GM21717 (cell line): ENCODE measurements around the gene HDGFL2.

Experiments
- ATAC-seq: cut with Tn5 transposase; IDR thresholded peaks from one replicate; pipeline ENCODE4 v1.9.1; 2021; ENCODE audit warnings: mild to moderate bottlenecking, moderate library complexity; ENCODE audit not compliant: unreplicated experiment

HDGFL2 gene

DNA sequence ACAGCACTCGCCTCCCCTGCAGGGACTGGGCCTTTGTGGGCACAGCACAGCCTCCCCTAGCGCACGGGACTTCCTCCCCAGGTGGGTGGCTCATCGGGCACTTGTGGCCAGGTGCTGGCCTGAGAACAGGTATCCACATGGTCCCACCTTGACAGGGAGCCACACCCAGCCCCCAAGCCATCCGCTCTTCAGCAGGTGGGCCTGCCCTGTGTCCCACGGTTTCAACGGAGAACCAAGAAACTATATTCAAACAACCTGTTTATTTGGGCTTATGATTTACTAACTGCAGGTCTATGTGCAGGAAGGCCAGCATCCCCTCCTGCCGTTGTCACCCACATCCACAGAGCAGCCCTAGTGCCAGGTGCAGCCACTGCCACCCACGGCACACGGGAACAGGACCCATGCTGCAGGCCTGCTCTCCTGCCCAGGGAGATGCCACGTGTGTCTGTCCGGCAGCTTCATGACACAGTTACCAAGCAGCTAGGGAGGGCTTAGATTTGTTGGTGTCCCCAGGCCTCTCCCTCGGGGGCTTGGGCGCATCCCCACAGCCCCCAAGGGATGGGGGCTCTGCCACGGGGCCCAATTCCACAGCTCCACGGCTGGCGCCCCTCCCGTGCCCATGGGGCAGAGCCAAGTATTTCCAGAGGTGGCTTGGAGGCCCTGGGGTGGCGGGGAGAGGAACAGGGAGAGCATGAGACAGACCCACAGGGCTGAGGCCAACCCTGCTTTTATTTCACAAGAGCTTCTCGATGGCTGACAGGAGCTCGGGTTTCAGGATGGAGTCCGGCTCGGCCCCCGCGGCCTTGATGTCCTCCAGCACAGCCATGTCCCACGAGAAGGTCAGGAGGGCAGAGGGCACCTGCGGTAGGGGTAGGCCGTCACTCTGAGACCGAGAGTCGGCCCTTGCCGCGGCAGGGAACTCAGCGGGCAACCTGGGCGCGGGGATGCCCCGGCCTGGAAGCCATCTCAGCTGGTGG is 27.0 kb upstream of the HDGFL2 start:
- ATAC-seq, result no peak

DNA sequence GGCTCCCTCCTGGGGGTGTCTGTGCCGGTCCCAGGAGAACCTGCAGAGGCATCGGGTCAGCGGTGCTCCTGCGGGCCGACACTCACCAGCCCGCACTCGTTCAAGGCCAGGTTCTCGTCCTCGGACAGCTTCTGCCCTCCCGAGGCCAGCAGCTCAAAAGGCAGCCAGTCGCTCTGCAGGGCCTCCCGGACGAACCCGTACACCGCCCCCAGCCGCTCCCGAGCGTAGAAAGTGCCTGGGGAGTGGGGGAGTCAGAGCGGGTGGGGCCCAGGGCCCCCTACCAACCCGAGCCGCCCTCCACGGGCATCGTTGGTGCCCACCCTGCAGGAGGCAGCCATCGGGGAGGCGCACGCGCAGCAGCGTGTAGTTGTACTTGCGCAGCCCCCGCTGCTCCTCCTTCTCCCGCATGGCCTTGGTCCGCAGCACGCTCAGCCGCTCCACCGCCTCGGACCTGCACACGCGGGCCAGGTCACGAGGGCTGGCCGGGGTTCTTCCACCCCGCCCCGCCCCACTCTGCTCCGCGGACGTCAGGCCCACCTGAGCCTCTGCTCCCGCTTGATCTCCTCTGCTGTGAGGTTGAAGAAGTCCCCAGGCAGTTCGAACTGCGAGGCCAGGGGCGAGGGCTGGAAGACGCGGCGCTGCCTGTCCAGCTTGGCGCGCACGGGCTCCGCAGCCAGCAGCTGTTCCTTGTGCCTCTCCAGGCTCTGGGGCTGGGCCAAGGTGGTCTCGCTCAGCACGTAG is 26.0 kb upstream of the HDGFL2 start:
- ATAC-seq, result no peak

DNA sequence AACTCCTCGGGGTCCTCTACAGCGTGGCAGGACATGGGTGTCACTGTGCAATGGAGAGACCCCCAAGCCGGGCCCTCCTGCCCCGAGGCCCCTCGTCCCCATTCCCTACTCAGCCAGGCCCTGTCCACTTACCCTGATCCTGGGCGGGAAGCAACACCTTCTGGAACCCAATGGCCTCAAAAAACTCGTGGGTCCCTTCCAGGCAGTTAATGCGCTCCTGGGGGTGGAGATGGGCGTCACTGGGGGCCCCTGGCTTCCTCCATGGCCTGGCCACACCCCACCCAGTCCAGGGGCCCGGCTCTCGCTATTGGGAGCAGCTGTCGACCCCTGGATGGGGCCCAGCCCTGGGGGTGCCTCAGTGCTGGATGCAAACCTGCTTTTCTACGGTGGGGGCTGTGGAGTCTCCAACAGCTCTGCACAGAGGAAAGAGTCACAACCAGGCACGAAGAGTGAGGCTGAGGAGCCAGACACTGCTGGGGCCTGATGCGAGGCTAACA is 25.3 kb upstream of the HDGFL2 start:
- no peak for ATAC-seq

DNA sequence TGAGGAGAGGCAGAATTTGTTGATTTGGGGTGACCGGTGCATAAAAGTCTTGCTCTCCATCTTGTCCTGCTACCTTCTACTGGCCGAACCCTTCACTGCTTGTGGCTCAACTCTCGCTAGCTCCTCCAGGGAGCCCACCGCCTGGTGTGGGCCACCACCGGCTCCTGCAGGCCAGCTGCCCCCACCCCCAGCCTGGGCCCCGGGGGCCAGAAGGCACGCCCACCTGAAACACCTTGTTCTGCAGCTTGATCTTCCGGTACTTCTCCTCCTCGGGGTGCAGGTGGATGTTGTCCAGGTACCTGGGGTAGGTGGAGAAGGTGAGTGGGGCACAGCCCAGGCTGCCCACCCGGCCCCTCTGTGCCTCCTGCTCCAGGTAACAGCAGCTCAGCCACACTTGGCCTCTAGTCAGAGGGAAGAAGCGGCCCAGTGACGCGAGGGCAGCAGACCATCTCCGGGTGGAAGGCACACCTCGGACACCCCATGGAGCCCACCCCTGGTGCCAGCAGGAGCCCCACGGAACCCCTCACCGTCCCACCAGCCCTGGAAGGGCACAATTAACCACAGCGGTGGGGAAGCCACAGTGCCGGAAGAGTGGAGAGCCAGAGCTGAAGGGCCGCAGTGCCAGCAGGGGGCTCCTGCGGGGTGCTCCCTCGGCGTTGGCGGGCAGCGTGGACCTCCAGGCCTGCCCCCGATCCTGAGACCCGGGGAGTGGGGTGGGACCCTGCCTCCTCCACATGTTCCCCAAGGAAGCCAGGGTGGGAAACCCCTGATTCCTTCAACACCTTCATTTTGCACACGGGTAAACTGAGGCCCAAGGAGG is 24.6 kb upstream of the HDGFL2 start:
- ATAC-seq, result no peak

DNA sequence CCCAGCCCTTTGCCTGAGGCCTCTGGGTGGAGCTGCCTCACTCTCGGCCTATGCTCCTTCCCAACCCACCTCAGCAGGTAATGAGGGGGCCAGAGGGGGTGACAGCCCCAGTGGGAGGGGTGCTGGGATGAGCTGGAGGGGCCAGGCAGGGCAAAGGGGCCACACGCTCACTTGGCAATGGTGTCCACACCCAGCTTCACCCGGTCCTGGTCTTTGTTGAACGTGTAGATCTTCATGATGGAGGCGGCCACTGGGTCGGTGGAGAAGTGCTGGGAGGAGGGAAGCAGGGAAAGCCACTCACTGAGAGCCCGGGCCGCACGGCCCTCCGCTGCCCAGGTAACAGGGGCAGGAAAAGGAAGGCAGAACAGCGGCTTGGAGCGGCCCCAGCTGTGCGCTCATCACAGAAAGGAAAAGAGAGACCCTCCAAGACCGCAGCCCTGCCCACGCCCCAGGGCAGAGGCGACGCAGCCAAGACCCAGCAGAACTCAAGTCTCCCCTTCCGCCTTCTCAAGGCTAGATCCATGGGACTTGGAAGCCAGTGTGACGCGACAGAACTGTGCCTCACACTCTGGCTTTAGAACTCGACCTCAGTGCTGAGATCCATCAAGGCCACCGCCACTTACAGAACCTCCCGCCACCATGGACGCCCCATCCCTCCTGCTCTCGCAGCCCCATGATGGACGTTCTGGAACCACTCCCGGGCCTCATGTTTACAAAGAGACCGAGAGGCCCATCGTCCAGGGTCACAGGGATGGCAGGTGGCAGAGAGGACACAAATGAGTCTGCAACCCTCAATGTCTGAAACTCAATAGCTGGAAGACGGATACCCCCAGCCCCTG is 23.7 kb upstream of the HDGFL2 start:
- no peak for ATAC-seq

DNA sequence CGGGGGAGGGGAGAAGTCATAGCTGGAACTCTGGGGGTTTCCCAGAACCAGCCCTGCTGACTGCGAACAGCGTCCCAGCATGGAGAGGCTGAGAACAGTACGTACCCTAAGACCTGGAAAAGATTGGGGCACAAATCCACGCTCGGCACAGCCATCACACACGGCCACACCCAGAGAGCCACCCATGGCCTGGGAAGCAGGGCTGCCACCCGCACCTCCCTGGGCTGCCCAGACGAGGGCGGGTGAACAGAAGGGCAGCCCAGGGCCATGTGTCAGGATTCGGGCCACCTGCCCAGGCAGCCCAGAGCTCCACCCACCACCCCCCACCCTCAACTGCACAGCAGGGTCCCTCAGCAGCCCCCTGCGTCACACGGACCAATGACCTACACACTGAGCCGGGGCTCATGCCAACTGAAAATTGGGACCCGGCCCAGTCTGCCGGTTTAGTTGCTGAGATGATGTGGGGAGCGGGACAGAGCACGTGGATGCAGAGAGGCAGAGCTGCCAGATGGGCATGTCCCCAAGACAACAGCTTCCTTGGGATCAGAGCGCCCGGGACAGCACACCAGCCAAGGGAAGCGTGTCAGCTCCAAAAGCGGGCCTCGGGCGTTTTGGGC is 23.0 kb upstream of the HDGFL2 start:
- no peak for ATAC-seq

DNA sequence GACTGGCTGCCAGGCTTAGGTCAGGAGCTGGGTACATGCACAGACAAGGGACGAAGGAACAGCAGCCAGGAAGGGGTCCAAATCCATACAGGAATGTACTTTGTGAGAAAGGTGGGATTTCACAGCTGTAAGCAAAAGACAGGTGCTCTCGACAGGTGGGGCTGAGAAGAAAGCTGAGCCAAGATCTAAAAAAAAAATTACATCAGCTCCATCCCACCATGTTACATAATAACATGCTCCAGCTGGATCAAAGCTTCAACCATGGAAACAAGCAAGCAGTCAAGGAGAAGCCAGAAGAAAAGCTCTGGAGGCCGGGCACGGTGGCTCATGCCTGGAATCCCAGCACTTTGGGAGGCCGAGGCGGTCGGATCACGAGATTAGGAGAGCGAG is 22.5 kb upstream of the HDGFL2 start:
- ATAC-seq, result no peak

DNA sequence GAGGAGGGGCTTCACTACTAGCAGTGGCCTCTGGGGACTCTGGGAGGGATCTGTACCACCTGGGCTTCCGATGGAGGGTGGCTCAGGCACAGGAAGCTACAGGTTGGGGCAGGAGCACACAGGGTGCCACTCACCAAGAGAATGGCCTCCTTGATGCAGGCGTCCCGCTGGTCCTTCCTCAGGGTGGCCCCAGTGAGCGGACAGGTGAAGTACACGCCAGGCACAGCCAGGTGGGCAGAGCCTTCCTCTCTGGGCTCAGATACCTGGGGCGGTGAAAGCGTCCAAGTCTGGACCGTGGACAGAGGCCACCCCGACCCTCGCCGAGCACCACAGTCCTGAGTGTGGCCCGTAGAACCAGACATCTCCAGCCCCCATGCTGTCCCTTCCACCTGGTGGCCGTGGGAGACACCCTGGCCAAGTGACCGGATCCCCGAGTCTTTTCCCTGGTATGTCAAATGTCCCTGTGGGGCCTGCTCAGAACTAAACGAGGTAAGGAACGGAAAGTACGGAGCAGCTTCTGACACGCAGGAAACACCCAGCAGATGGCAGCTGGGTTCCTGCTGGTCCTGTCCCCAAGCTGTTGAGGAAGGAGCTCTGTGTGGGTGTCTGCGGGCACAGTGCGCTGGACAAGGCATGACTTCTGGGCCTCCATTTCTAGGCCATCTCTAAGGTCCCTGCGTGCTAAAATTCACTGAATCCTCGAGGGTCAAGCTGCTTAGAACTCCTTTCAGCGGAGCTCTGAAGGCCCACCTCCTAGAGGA is 19.7 kb upstream of the HDGFL2 start:
- no peak for ATAC-seq

DNA sequence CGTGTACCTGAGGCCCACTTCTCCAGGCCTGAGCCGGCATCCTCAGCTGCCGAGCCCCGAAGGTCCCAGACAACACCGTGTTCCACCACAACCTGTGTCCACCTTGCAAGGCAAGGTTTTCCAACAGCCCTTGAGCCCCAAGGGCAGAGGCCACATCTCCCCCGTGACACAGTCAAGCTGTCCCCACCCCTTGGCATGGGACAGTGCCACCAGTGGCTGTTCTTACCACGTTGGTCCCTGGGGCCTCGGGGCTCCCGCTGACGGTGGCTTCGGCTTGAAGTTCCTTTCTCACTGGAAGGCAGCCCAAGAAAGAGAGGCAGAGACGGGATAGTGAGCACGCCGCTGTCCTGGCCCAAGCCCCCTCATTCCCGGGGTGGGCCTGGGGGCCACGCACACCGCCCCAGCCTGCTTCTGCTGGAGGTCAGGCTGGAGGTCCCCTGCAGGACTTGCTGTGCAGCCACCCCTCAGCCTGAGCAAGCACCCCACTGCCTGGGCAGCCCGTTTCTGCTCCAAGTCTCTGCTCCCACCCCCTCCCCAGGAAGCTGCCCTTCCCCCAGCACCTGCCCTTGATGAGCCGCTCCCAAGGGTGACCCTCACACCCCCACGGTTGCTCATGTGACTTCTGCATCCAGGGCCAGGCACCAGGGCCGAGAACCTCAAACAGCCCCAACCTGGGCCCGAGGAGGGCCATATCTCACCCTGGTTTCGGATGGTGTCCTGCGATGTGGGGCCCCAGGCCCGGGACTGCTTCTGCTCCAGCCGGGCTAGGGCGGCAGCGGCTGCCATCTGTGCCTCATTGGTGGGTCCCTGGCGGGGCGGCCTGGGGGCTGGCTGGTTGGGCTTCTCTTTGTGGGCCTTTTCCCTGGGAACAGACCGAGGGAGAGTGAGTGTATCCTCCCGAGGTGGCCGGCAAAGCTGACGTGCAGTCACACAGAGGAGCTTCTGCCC is 18.6 kb upstream of the HDGFL2 start:
- no peak for ATAC-seq

DNA sequence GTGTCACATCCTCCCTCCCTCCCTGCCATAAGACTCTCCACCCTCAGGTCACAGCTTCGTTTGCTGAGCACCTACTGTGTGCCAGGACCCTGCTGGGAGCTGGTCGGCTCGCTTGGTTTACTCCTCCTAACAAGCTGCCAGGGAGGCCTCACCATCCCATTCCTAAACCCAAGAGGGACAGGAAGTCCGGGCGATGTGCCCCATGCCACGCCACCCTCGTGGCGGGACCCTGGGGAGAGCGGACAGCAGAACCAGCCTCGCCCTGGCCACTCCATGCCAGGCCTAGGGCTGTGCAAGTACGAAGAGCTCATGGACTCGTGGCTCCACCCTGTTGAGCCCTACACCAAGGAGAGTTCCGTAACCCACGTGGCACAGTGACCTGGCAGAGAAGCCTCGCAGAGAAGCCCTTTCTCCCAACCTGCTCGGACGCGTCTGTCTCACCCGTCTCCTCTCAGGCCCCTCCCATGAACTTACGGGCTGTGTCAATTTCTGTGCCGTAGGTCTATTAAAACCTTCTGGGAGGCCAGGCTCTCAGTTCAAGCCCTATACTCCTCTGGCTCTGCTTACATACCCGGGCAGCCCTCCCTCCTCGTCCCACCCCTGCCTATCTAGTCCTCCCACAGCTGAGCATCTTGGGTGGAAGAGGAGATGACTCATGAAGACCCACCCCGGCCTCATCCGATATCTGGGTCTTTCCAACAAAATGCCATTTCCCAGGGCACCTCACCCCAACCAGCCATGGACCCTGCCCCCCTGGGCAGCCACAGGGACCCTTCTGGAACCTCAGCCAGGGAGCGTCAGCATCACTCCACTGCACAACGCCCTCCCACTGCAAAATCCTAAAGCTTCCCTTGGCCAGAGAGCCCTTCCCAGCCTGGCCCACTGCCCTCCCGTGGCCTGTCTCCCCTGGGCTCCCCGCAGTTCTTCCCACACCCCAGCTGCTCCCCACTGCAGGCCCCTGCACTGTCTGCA is 17.1 kb upstream of the HDGFL2 start:
- ATAC-seq, result no peak

DNA sequence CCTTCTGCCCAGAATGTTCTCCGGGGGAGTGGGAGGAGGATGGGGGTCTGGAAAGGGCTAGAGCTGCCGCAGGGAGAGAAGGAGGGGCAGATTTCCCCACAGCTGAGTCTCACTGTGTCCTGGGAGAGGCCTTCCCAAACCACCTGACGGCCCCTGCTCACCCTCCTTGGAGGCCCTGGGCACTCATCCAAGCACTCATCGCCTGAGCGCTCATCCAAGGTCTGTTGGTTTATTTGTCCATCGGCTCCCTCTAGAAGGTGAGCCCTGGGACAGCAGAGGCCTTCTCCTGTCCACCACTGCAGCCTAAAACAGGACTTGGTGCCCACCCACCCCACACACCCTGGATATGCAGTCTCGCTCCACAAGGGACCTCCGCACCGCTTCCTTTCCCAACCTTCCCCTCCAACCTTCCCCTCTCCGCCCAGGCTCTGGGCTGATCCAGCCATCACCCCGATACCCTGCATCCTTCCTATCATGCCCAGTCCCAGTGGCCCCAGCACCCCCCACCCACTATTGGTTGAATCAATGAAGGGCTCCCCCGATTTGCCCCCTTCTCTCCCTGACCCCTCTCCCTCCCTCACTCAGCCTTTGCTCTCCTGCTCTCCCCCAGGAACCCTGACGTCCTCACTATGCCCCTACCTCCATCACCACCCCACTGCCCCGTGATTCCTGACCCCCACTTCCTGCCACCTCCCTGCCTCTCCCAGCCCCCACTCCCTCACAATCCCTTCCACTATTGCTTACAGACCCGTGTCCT is 16.2 kb upstream of the HDGFL2 start:
- ATAC-seq, result no peak

DNA sequence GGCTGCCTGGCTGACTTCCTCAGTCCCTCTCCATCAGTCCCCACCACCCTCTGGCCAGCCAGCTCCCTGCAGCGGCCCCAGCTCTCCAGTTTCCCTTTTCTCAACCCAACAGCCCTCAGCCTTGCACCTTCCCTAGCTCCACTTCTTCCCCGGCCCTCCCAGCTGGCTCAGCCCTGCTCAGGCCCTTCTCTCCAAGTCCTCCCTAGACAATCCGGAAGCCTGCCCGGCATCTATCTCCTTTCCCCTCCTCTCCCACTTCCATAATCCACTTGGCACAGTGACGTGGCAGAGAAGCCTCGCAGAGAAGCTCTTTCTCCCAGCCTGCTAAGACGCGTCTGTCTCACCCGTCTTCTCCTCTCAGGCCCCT is 15.6 kb upstream of the HDGFL2 start:
- no peak for ATAC-seq

DNA sequence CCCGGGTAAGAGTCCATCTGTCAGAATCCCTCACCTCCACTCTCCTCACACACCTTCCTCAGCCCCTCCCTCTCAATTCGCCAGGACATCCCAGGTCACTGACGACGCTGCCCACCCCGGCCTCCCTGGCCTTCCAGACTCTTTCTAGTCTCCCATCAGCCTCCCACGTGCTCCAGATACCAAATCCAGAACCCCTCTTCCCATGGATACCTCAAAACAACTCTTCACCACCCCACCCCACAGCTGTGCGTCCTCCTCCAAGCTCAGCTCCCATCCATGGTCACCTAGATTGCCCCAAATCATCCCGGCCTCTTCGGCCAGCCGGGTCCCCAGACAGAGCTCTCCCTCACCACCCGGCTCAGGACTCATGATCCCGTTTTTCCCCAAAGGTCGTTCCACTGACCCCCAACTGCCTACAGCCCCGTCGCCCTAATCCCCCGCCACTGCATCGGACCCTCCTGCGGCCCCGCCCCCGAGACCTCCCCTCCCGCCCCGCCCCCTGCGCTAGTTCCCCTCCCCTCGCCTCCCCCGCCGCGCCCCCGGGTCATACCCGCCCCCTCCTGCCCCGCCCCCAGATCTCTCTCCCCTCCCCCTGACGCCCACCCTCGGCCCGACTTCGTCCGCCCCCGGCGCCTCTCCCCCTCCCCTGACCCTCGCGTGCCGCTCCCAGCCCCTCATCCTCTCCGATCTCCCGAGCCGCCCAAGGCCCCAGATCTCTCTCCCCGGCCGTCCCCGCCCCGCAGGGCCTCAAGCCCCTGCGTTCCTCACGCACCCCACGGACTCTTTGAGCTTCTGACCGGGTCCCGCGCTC is 15.0 kb upstream of the HDGFL2 start:
- ATAC-seq, result peak; percentile 8

DNA sequence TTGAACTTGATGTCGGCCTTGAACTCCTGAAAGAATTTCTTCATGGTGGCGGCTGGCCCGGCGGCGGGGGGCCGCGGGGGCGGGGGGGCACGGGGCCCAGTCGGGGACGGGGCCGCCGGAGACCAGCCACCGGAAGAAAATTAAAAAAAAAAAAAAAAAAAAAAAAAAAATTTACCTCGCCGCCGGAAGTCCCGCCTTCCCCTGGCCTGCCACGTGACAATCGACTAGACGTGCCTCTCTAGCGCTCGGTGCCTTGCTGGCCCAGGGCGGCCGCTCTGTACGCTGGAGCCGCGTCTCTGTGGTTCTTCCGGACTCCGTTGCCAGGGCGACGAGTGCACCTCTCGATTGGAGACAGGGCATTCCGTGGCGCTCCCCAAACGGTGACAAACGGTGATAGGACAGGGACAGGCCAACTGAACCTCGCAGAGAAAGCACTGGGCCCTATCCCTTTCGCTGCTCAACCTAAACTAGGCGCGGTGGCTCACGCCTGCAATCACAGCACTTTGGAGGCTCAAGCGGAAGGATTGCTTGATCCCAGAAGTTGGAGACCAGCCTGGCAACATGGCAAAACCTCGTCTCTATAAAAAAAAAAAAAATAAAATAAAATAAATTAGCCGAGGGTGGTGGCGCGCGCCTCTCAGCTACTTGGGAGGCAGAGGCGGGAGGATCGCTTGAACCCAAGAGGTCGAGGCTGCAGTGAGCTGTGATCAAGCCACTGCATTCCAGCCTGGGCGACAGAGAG is 14.3 kb upstream of the HDGFL2 start, which contains the start of gene UBXN6:
Gene UBXN6, minus strand, starts transcription at position 141 of the 742 bp plus-strand sequence. Its CDS starts 97 bp downstream, at position 44.
- peak; percentile 72 for ATAC-seq
